Nephron (organoid): ENCODE data around the gene DOK5.

ENCODE experiments used
- H3K27ac Mint-ChIP-seq, 3 experiments: 2 replicates each; pipeline ENCODE4 v1.8.0; 2020; ENCODE audit warnings: mixed read lengths in 3 of 3, mild to moderate bottlenecking in 2 of 3, moderate library complexity in 1 of 3
- H3K27me3 Mint-ChIP-seq: 2 replicates; pipeline ENCODE4 v1.8.0; 2021; ENCODE audit warnings: low read depth, mild to moderate bottlenecking, moderate library complexity, mixed read lengths
- H3K36me3 Mint-ChIP-seq: 2 replicates; pipeline ENCODE4 v1.8.0; 2020; ENCODE audit warnings: low read depth, mixed read lengths
- H3K4me1 Mint-ChIP-seq: 2 replicates; pipeline ENCODE4 v1.8.0; 2020; ENCODE audit warnings: mixed read lengths
- H3K4me3 Mint-ChIP-seq, 3 experiments: 2 replicates each; pipeline ENCODE4 v1.8.0; 2020; ENCODE audit warnings: mild to moderate bottlenecking in 3 of 3, mixed read lengths in 3 of 3, moderate library complexity in 2 of 3
- H3K9me3 Mint-ChIP-seq: 2 replicates; pipeline ENCODE4 v1.8.0; 2020; ENCODE audit warnings: mixed read lengths
- CTCF ChIP-seq, 3 experiments: fragments of 200-600 bp; sonication (generic); IDR thresholded peaks; one replicate each; pipeline ENCODE4 v1.5.0; 2021; ENCODE audit warnings: antibody characterized with exemption in 3 of 3; ENCODE audit not compliant: unreplicated experiment in 3 of 3

DOK5 gene

GRCh38 chr20:54698373-54698772 is 223.0 kb downstream of the DOK5 start:
- Mint-ChIP-seq H3K27me3 (no peaks in the 10 kb centered on the region), H3K4me1 (peaks cover 4% of the 10 kb centered on the region), H3K4me3 (no peak overlapping the region), H3K9me3 (peaks cover 5% of the 10 kb centered on the region), H3K27ac (no peak overlapping the region), H3K36me3 (no peaks in the 10 kb centered on the region)
- TF ChIP-seq CTCF (IDR thresholded peaks at IDR 0.05; ENCODE audit: unreplicated experiment in 3 of 3) = no peak
